HepG2 (cell line): ENCODE results near the gene GMPR.

Experiments used
- GTF2F1 ChIP-seq: fragments of 150-350 bp; IDR thresholded peaks from 2 replicates; pipeline ENCODE4 v1.6.1; 2014; ENCODE audit warnings: low read length
- ZFX ChIP-seq: sonication (generic); formaldehyde crosslinking; IDR thresholded peaks from 2 replicates; pipeline ENCODE4 v1.4.0; 2020; ENCODE audit warnings: mild to moderate bottlenecking, low read depth, missing genetic modification reagents, moderate library complexity
- ZNF142 ChIP-seq: sonication (generic); formaldehyde crosslinking; IDR thresholded peaks from 2 replicates; pipeline ENCODE4 v1.4.0; 2020; ENCODE audit warnings: missing genetic modification reagents
- TF ChIP-seq, protein P1 (sequence below): sonication (generic); formaldehyde crosslinking; IDR thresholded peaks from 2 replicates; pipeline ENCODE4 v1.5.0; 2020; ENCODE audit warnings: missing genetic modification reagents

DNA sequence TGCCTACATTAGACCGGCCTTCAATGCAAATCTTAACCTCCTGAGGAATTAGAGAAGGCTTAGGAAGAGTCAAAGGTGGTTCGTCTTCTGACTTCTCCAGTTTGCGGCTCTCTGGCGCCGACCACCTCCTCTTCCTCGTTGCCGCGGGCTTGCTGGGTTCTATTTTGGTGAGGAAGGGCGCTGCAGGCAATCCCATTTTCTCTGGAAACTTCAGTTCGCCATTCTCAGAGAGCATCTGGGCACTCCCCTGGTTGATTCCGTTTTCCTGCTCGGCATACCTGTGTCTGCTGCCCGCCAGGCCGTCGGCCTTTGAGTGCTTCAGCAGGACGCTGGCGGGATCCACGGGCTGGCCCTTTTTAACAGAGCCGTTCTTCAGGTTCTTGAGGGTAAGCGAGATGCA is 67.9 kb downstream of the GMPR start:
- no peak for TF ChIP-seq ZNF142 (CRISPR knock-in tag)
- TF ChIP-seq GTF2F1 = no peak
- TF ChIP-seq ZFX (CRISPR knock-in tag) = no peak
- TF ChIP-seq, protein P1, sequence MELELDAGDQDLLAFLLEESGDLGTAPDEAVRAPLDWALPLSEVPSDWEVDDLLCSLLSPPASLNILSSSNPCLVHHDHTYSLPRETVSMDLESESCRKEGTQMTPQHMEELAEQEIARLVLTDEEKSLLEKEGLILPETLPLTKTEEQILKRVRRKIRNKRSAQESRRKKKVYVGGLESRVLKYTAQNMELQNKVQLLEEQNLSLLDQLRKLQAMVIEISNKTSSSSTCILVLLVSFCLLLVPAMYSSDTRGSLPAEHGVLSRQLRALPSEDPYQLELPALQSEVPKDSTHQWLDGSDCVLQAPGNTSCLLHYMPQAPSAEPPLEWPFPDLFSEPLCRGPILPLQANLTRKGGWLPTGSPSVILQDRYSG (CRISPR knock-in tag) = no peak
